ENCODE measurements around the gene MLANA. TPM values are rescaled to one million over a fixed set of nuclear protein-coding genes. Genes with fewer than 3 reads are reported as not detected.

Gene MLANA
- polyA plus RNA-seq, 1 donor (not counting 4 experiments of a cell fraction or from before 2014, with no cell fraction given) = not detected

- Histone ChIP-seq H3K9me1 (ENCODE audit: control insufficient read depth, extremely low read depth, insufficient read depth, low read length) (no peaks in the 10 kb centered on the region), H3K9ac (ENCODE audit: control insufficient read depth, extremely low read depth, insufficient read depth, low read length) (no peak overlapping the region), H3K4me1 (ENCODE audit: control insufficient read depth, extremely low read depth, insufficient read depth, low read length) (peaks cover 5% of the 10 kb centered on the region), H3K4me2 (ENCODE audit: control insufficient read depth, extremely low read depth, insufficient read depth, low read depth, low read length) (no peak overlapping the region), H3K36me3 (ENCODE audit: control insufficient read depth in 2 of 2, extremely low read depth in 1 of 2, insufficient read depth in 2 of 2, low read length in 2 of 2) (no peaks in the 10 kb centered on the region), H3K4me3 (ENCODE audit: control insufficient read depth in 2 of 3, extremely low read depth in 1 of 3, insufficient read depth in 2 of 3, low read depth in 1 of 3, low read length in 3 of 3) (no peak overlapping the region), H3K27me3 (ENCODE audit: control insufficient read depth, extremely low read depth, insufficient read depth, low read length) (no peaks in the 10 kb centered on the region), H2AFZ (ENCODE audit: control insufficient read depth, low read length) (no peak overlapping the region), H4K20me1 (ENCODE audit: control insufficient read depth, extremely low read depth, insufficient read depth, low read length) (no peaks in the 10 kb centered on the region), H3K27ac (ENCODE audit: control insufficient read depth, insufficient read depth, low read length) (no peak overlapping the region), H3K79me2 (ENCODE audit: control insufficient read depth, insufficient read depth, low read length) (no peaks in the 10 kb centered on the region), H3K9me3 (ENCODE audit: control insufficient read depth, low read depth, low read length) (no peaks in the 10 kb centered on the region)
- FAIRE-seq (no peak), DNase-seq (ENCODE audit: low read depth, low spot score) (no peak)
- dilution Hi-C loops (cut with MboI; ENCODE audit: extremely low pct_ligation_motif_present, low sequenced_read_pairs) = no loop called here
- TF ChIP-seq CTCF (optimal IDR thresholded peaks at IDR 0.05 in 1 of 3, IDR thresholded peaks at IDR 0.05 in 1 of 3, conservative IDR thresholded peaks at IDR 0.05 in 1 of 3; ENCODE audit: extremely low read depth in 1 of 3, insufficient read depth in 2 of 3, low read length in 3 of 3) = no peak
- TF ChIP-seq EZH2 (IDR thresholded peaks at IDR 0.05; ENCODE audit: low read length) = no peak
These were observed 45.5 kb upstream of the MLANA start for GRCh38 chr9:5845157-5845531.

- TF ChIP-seq CTCF (optimal IDR thresholded peaks at IDR 0.05 in 1 of 3, IDR thresholded peaks at IDR 0.05 in 1 of 3, conservative IDR thresholded peaks at IDR 0.05 in 1 of 3; ENCODE audit: extremely low read depth in 1 of 3, insufficient read depth in 2 of 3, low read length in 3 of 3) (no peak), EZH2 (IDR thresholded peaks at IDR 0.05; ENCODE audit: low read length) (no peak)
- dilution Hi-C loops (cut with MboI; ENCODE audit: extremely low pct_ligation_motif_present, low sequenced_read_pairs) = no loop called here
- H2AFZ ChIP-seq (ENCODE audit: control insufficient read depth, low read length) = no peak overlapping the region
- DNase-seq (ENCODE audit: low read depth, low spot score) (no peak), FAIRE-seq (no peak)
- no peak overlapping the region for H3K4me3 ChIP-seq (ENCODE audit: control insufficient read depth in 2 of 3, extremely low read depth in 1 of 3, insufficient read depth in 2 of 3, low read depth in 1 of 3, low read length in 3 of 3)
- H3K27me3 ChIP-seq (ENCODE audit: control insufficient read depth, extremely low read depth, insufficient read depth, low read length) = no peaks in the 10 kb centered on the region
- peaks cover 12% of the 10 kb centered on the region for H3K4me1 ChIP-seq (ENCODE audit: control insufficient read depth, extremely low read depth, insufficient read depth, low read length)
- H3K9ac ChIP-seq (ENCODE audit: control insufficient read depth, extremely low read depth, insufficient read depth, low read length) = no peak overlapping the region
- no peak overlapping the region for H3K4me2 ChIP-seq (ENCODE audit: control insufficient read depth, extremely low read depth, insufficient read depth, low read depth, low read length)
- no peaks in the 10 kb centered on the region for H3K9me1 ChIP-seq (ENCODE audit: control insufficient read depth, extremely low read depth, insufficient read depth, low read length)
- no peak overlapping the region for H3K27ac ChIP-seq (ENCODE audit: control insufficient read depth, insufficient read depth, low read length)
- no peaks in the 10 kb centered on the region for H3K9me3 ChIP-seq (ENCODE audit: control insufficient read depth, low read depth, low read length)
- H4K20me1 ChIP-seq (ENCODE audit: control insufficient read depth, extremely low read depth, insufficient read depth, low read length) = no peaks in the 10 kb centered on the region
- H3K36me3 ChIP-seq (ENCODE audit: control insufficient read depth in 2 of 2, extremely low read depth in 1 of 2, insufficient read depth in 2 of 2, low read length in 2 of 2) = no peaks in the 10 kb centered on the region
- no peaks in the 10 kb centered on the region for H3K79me2 ChIP-seq (ENCODE audit: control insufficient read depth, insufficient read depth, low read length)
These were observed 44.6 kb upstream of the MLANA start for GRCh38 chr9:5846096-5846495.

All from keratinocyte (primary cell).